ENCODE data around the gene ZNF628.

- TF ChIP-seq CTCF (conservative IDR thresholded peaks at IDR 0.05; ENCODE audit: low read depth, low read length): no peak
- TF ChIP-seq EZH2 (IDR thresholded peaks at IDR 0.05; ENCODE audit: borderline replicate concordance, low read depth, low read length, poor library complexity, severe bottlenecking): no peak
Measured at GRCh38 chr19:55491546-55492360, 15.3 kb downstream of the ZNF628 start.

Data from A673 (cell line).